GM19324 (cell line): Measurements from ENCODE around the gene HSPA1L.
A peak's percentile ranks its signal among the peaks of the same experiment; 100 is the strongest.
"Not testable (repeated sequence)": the region's sequence is repeated elsewhere in the genome, so short reads cannot be mapped to it uniquely, and the experiment has no call there.

Source experiments
- ATAC-seq: cut with Tn5 transposase; IDR thresholded peaks from one replicate; pipeline ENCODE4 v1.9.1; 2021; ENCODE audit warnings: mild to moderate bottlenecking, moderate library complexity; ENCODE audit not compliant: unreplicated experiment, low FRiP score

Gene HSPA1L

DNA sequence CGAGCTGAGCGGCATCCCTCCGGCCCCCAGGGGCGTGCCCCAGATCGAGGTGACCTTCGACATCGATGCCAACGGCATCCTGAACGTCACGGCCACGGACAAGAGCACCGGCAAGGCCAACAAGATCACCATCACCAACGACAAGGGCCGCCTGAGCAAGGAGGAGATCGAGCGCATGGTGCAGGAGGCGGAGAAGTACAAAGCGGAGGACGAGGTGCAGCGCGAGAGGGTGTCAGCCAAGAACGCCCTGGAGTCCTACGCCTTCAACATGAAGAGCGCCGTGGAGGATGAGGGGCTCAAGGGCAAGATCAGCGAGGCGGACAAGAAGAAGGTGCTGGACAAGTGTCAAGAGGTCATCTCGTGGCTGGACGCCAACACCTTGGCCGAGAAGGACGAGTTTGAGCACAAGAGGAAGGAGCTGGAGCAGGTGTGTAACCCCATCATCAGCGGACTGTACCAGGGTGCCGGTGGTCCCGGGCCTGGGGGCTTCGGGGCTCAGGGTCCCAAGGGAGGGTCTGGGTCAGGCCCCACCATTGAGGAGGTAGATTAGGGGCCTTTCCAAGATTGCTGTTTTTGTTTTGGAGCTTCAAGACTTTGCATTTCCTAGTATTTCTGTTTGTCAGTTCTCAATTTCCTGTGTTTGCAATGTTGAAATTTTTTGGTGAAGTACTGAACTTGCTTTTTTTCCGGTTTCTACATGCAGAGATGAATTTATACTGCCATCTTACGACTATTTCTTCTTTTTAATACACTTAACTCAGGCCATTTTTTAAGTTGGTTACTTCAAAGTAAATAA lies 2.2 kb upstream of the HSPA1L start:
- not testable (repeated sequence) for ATAC-seq

- no peak for ATAC-seq
Measured at GRCh38 chr6:31814677-31815024, 432 bp downstream of the HSPA1L start.

DNA sequence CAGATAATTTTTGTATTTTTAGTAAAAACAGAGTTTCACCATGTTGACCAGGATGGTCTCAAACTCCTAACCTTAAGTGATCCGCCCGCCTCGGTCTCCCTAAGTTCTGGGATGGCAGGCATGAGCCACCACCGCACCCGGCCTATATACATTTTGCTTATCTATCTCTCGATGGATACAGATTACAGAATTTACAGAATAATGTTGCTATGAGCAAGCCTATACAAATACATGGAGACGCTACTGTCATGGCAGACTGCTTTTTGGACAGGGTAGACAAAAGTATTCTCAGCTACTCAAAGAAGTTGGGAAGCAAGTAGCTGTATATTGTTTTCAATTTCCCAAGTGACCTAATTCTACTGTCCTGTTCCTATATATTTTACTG lies 1.6 kb downstream of the HSPA1L start:
- ATAC-seq = no peak

DNA sequence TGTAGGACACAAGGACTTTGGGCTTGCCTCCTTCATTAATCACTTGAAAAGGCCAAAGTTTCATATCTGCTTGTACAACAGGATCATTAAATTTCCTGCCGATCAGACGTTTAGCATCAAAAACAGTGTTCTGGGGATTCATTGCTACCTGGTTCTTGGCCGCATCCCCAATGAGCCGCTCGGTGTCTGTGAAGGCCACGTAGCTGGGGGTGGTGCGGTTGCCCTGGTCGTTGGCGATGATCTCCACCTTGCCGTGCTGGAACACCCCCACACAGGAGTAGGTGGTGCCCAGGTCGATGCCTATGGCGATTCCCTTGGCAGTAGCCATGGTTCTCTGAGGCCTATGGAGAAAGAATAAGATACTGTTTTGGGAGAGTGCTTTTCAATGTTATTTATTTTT lies 3.4 kb downstream of the HSPA1L start:
- ATAC-seq = no peak

- ATAC-seq = not testable (repeated sequence)
Measured at GRCh38 chr6:31808599-31808998, 6.5 kb downstream of the HSPA1L start.

GRCh38 chr6:31806470-31807272 lies 8.4 kb downstream of the HSPA1L start, which contains the start of gene LSM2:
LSM2 (minus strand) TSS chr6:31806966; CDS start chr6:31806757, 209 bp downstream.
- peak; percentile 96 for ATAC-seq

GRCh38 chr6:31805939-31806469 lies 9.1 kb downstream of the HSPA1L start:
- no peak for ATAC-seq

- not testable (repeated sequence) for ATAC-seq
Measured at GRCh38 chr6:31801031-31801927, 13.8 kb downstream of the HSPA1L start.

DNA sequence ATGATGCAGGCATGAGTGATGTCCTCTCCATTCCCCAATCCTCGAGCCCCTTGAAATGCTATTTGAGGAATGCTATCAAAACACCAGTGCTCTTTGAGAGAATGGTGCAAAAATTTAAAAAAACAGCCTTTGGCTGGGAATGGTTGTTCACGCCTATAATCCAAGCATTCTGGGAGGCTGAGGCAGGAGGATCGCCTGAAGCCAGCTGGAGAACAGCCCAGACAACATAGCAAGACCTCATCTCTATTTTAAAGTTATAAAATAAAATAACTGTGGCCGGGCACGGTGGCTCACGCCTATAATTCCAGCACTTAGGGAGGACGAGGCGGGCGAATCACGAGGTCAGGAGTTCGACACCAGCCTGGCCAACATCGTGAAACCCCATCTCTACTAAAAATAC lies 15.3 kb downstream of the HSPA1L start:
- no peak for ATAC-seq

DNA sequence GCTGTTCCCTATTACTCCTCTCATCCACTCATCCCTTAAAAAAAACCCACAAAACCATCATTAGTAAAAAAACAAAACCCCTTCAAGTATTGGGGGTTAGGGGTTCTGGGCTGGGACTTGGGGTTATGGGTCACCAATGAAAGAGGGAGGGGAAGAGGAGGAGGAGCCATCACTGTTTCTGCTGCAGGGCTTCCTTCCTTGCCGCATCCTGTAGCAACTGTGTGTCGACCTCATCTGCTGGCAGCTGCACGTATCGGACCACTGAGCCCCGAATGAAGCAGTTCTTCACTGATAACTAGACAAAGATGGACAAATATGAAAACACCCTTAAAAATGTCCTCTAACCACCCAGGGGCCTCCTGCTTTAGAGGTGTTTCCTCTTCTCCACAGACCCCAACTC lies 17.5 kb downstream of the HSPA1L start:
- ATAC-seq = no peak

GRCh38 chr6:31796993-31797385 lies 18.1 kb downstream of the HSPA1L start:
- no peak for ATAC-seq

DNA sequence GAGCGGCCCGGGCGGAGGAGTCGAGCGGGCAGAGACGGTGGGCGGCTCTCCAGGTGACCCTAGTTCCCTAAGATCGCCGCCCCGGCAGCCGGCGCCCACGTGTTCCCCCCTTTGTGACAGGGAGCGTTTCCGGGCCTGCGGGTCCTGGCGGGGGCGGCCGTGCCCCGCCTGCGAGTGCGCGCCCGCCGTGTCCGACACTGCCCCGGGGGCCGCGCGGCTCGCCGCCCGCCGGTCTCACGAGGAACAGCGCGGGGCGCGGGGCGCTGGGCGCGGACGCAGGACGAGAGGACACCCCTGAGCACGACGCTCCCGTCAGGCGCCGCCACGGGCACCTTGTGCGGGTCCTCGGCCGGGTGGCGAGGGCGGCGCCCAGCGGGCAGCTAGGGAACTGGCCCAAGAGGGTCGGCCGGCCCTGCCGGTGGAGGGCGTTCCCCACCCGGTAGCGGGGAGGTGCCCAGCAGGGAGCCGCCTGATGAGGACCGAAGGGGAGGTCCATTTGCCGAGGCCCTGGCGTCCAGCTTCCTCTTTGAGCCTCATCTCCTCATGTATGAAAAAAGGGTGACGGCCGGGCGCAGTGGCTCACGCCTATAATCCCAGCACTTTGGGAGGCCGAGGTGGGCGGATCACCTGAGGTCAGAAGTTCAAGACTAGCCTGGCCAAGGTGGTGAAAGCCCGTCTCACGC lies 19.3 kb downstream of the HSPA1L start, which contains the start of gene VARS1:
TSS of gene VARS1 (minus strand) at position 137 of the 683 bp plus-strand sequence. CDS start 535 bp downstream, outside the sequence.
- peak; percentile 84 for ATAC-seq

DNA sequence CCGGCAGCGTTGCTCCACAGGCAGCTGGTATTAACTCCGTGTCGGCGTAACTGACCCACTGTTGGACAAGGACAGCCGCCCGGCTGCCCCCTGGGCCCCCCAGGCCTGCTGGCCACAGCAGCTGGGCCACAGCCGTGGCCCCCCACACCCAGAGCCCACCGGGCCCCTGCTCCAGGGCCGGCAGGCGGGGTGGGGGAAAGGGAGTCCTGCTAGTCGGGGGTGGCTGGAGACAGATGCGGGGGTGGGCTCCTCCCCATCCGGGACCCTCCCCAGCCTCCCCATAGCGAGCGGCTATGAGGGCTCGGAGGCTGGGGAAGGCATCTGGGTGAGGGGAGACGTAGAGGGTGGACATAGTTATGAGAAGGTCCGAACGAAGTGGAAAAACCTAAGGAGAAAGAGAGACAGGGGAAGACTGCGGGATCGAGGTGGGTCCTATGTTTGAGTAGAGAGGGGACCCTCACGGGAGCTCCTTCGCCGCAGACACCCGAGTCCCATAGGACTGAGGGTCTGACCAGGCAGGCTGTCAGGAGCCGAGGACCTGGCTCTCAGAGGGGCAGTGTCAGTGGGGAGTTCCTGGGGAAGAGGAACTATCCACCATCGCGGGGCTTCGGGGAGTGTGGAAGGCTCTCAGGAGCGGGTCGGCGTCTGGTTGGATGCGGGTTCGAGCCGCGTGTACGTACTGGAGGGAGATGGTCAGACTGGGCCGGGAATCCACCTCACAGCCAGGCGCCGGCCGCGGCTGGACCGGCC lies 20.0 kb downstream of the HSPA1L start:
- ATAC-seq = no peak

DNA sequence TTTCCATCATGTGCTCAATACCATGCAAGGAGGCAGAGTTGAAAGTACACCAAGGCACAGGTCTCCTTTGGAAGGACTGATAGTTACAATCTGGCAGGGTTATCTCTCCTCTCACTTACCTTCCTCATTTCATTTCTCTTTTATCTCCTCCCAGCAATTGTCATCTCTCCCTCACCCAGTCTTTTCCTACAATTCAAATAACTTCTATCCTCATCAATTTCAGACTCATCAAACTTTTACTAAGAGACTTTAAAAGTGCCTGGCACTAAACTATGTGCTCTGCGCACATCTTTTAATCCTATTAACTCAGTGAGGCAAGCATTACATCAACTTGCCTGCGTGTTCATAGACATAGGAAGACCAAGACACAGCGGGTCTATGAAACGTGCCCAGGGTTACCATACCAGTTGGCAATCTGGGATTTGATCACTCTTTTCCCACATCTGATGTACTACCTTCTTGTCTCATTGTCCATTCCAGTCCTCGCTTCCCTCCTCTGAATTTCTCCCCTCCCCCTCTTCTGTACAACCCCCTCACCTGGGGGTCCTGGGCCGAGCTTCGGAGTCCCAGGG lies 20.7 kb downstream of the HSPA1L start:
- ATAC-seq = no peak

DNA sequence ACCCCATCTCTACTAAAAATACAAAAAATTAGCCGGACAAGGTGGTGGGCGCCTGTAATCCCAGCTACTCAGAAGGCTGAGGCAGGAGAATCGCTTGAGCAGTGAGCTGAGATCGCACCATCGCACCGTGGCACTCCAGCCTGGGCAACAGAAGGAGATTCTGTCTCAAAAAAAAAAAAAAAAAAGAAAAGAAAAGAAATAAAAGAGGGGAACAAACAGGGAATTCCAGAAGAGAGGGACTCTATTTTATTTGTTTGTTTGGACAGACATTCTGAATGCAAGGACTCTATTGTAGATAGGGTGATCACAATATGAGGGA lies 21.2 kb downstream of the HSPA1L start:
- not testable (repeated sequence) for ATAC-seq

DNA sequence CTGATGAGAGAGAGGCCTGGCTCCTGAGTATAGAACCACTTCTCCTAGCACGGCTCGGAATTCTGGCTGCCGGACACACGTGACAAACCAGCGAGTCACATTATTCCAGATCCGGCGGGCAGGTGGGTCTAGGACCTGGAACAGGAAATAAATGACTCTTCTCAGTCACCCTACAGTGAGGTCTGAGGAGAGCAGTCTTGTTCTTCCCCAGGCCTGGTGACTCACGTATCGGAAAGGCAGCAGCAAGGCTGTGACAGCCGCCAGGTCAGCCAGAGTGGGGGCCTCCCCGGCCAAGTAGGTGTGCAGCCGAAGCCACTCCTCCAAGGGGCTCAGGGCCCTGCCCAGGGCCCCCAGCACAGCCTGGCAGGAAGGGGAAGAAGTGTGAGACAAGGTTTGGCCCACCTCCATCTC lies 22.3 kb downstream of the HSPA1L start:
- no peak for ATAC-seq

DNA sequence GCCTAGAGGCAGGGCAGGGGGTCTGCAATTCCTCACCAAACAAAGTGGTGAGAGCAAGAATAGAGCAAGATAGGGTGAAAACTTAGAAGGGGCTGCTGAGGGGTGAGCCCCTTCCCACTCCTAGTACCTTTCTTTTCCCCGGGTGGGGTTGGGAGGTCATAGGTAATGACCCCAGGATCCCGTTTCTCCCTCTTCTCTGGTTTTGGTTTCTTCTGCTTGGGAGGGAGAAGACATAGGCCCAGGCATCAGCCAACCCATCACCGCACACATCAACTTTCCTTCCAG lies 23.1 kb downstream of the HSPA1L start:
- no peak for ATAC-seq

- no peak for ATAC-seq
Measured at GRCh38 chr6:31791324-31792089, 23.6 kb downstream of the HSPA1L start.
